Measurements from ENCODE around the gene MCC. TPM values are rescaled to one million over a fixed set of nuclear protein-coding genes. Genes with fewer than 3 reads are reported as not detected.

MCC gene
- total RNA-seq, 1 experiment from 2014 or later: 7.6 TPM

DNA sequence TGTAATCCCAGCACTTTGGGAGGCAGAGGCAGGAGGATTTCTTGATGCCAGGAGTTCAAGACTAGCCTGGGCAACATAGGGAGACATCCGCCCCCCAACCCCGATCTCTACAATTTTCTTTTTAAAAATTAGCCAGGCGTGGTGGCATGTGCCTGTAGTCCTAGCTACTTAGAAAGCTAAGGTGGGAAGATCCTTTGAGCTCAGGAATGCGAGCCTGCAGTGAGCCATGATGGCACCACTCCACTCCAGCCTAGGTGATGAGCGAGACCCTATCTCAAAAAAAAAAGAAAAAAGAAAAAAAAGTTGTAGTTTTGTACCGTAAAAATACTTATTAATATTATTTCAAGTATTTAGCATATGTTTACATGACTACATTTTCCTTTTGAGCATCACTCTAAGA lies 82.7 kb downstream of the MCC start:
- no peaks in the 10 kb centered on the region for H4K20me1 ChIP-seq (ENCODE audit: control insufficient read depth, insufficient read depth, insufficient read length)
- H2BK20ac ChIP-seq (ENCODE audit: low read depth, low read length, poor library complexity, severe bottlenecking): no peak overlapping the region
- H2AFZ ChIP-seq (ENCODE audit: low read length): no peak overlapping the region
- DNase-seq: no peak
- no peak overlapping the region for H3K14ac ChIP-seq (ENCODE audit: insufficient read depth, low read length)
- no peak overlapping the region for H3T11ph ChIP-seq (ENCODE audit: low read length)
- H4K91ac ChIP-seq (ENCODE audit: insufficient read length, low read depth, low read length): no peak overlapping the region
- TF ChIP-seq, protein P1, sequence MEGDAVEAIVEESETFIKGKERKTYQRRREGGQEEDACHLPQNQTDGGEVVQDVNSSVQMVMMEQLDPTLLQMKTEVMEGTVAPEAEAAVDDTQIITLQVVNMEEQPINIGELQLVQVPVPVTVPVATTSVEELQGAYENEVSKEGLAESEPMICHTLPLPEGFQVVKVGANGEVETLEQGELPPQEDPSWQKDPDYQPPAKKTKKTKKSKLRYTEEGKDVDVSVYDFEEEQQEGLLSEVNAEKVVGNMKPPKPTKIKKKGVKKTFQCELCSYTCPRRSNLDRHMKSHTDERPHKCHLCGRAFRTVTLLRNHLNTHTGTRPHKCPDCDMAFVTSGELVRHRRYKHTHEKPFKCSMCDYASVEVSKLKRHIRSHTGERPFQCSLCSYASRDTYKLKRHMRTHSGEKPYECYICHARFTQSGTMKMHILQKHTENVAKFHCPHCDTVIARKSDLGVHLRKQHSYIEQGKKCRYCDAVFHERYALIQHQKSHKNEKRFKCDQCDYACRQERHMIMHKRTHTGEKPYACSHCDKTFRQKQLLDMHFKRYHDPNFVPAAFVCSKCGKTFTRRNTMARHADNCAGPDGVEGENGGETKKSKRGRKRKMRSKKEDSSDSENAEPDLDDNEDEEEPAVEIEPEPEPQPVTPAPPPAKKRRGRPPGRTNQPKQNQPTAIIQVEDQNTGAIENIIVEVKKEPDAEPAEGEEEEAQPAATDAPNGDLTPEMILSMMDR (conservative IDR thresholded peaks at IDR 0.05): no peak
- H3K9ac ChIP-seq (ENCODE audit: extremely low read depth, insufficient read length, low read length): no peak overlapping the region
- H3K4me3 Mint-ChIP-seq: no peak overlapping the region
- H3K4me2 ChIP-seq (ENCODE audit: insufficient read depth, insufficient read length, low read length): no peak overlapping the region
- no peaks in the 10 kb centered on the region for H3K4me1 ChIP-seq (ENCODE audit: insufficient read depth, low read length)
- no peak overlapping the region for H3K4ac ChIP-seq (ENCODE audit: low read depth, low read length)
- peak overlapping the region in 1 of 3 experiments; percentile 48; a peak in 1 of 7 replicates for H3K27ac Mint-ChIP-seq
- no peak overlapping the region for H2BK5ac ChIP-seq (ENCODE audit: insufficient read length, low read length)
- H2BK12ac ChIP-seq (ENCODE audit: insufficient read length, low read depth, low read length): no peak overlapping the region
- no peaks in the 10 kb centered on the region for H3K23me2 ChIP-seq (ENCODE audit: insufficient read length, low read depth, low read length, poor library complexity, severe bottlenecking)
- H3K79me1 ChIP-seq (ENCODE audit: insufficient read depth, low read depth, low read length, poor library complexity, severe bottlenecking): no peaks in the 10 kb centered on the region
- no peak overlapping the region for H3K56ac ChIP-seq (ENCODE audit: insufficient read length, low read depth, low read length)
- no peak overlapping the region for H3K23ac ChIP-seq (ENCODE audit: insufficient read length, low read depth, low read length)
- no peaks in the 10 kb centered on the region; a peak in 1 of 5 replicates for H3K9me3 Mint-ChIP-seq
- no peak overlapping the region for H3K27ac ChIP-seq (ENCODE audit: insufficient read length, low read depth, low read length)
- no peak overlapping the region for H2BK15ac ChIP-seq (ENCODE audit: low read depth, low read length)
- H3K4me1 Mint-ChIP-seq: no peaks in the 10 kb centered on the region
- no peak overlapping the region for H2BK120ac ChIP-seq (ENCODE audit: low read depth, low read length, poor library complexity, severe bottlenecking)
- H3K36me3 Mint-ChIP-seq (ENCODE audit: insufficient read depth in 1 of 3, low read depth in 3 of 3): no peaks in the 10 kb centered on the region
- WGBS (ENCODE audit: extremely low coverage, insufficient read length, low lambda C conversion rate): no CpG with 5 or more reads among the region's 6 CpGs
- H3K18ac ChIP-seq (ENCODE audit: insufficient read length, low read depth, low read length): no peak overlapping the region
- H2AK5ac ChIP-seq (ENCODE audit: insufficient read length, low read length): no peak overlapping the region
- H3K9me3 ChIP-seq (ENCODE audit: control insufficient read depth, low read depth, low read length): no peaks in the 10 kb centered on the region
- H3K79me2 ChIP-seq (ENCODE audit: insufficient read depth, low read length): no peaks in the 10 kb centered on the region
- no peaks in the 10 kb centered on the region for H3K27me3 ChIP-seq (ENCODE audit: insufficient read depth, low read length)
- no peaks in the 10 kb centered on the region for H3K27me3 Mint-ChIP-seq (ENCODE audit: low read depth)
- H4K5ac ChIP-seq (ENCODE audit: insufficient read length, low read depth, low read length): no peak overlapping the region
- H4K8ac ChIP-seq (replicated peaks; ENCODE audit: insufficient read length, low read depth, low read length): no peak overlapping the region

Data from H9 (cell line).